OCI-LY7 (cell line): Measurements from ENCODE around the gene ALOX15B. TPM values are rescaled to one million over a fixed set of nuclear protein-coding genes. Genes with fewer than 3 reads are reported as not detected.

Source experiments
- BruUV-seq: library from RNA; stranded (reverse); fragments of 400-500 nt; replicated peaks from 2 replicates; lab custom pipeline; 2021; lab: Mats Ljungman, UMichigan
- CTCF ChIA-PET: fragments of 300-600 bp; sonication (Branson Sonifier 250); formaldehyde crosslinking; loops from one replicate; lab custom pipeline; 2022; ENCODE audit warnings: antibody characterized with exemption; ENCODE audit not compliant: unreplicated experiment; lab: Charles Lee
- POLR2A ChIA-PET: fragments of 300-600 bp; sonication (Branson Sonifier 250); formaldehyde crosslinking; loops from one replicate; lab custom pipeline; 2022; ENCODE audit warnings: antibody characterized with exemption; lab: Charles Lee
- DNase-seq: peaks from one replicate; pipeline ENCODE4 v3.0.0-alpha.2; 2015; ENCODE audit warnings: low spot score
- H2AFZ ChIP-seq: fragments of 200-600 bp; sonication (generic), shearing (Covaris generic); 2 replicates; pipeline ENCODE4 v1.6.1; 2014; ENCODE audit warnings: mild to moderate bottlenecking, antibody characterized with exemption, low read length, moderate library complexity
- H3K27ac ChIP-seq: fragments of 200-600 bp; sonication (generic); 2 replicates; pipeline ENCODE4 v1.5.1; 2014; ENCODE audit warnings: mixed run types, low read depth, mild to moderate bottlenecking, moderate library complexity, low read length, inconsistent platforms; ENCODE audit not compliant: poor library complexity, severe bottlenecking
- H3K36me3 ChIP-seq: fragments of 200-600 bp; sonication (generic); 2 replicates; pipeline ENCODE4 v1.6.1; 2014; ENCODE audit warnings: mild to moderate bottlenecking, antibody characterized with exemption, low read length, moderate library complexity, mixed read lengths; ENCODE audit not compliant: insufficient read depth
- H3K4me1 ChIP-seq: fragments of 200-600 bp; sonication (generic); 2 replicates; pipeline ENCODE4 v1.5.1; 2014; ENCODE audit warnings: mild to moderate bottlenecking, low read length; ENCODE audit not compliant: insufficient read depth, poor library complexity, severe bottlenecking
- H3K4me2 ChIP-seq: fragments of 200-600 bp; sonication (generic); 2 replicates; pipeline ENCODE4 v1.6.1; 2014; ENCODE audit warnings: mild to moderate bottlenecking, low read length
- H3K4me3 ChIP-seq: fragments of 200-600 bp; sonication (generic); 2 replicates; pipeline ENCODE4 v1.5.1; 2014; ENCODE audit warnings: mild to moderate bottlenecking, low read depth, low read length; ENCODE audit not compliant: poor library complexity, severe bottlenecking
- H3K79me2 ChIP-seq: fragments of 200-600 bp; sonication (generic); 2 replicates; pipeline ENCODE4 v1.6.1; 2016; ENCODE audit warnings: low read depth, mild to moderate bottlenecking, low read length, moderate library complexity, mixed read lengths; ENCODE audit not compliant: insufficient read depth
- H3K9me2 ChIP-seq: fragments of 200-600 bp; sonication (generic); 2 replicates; pipeline ENCODE4 v1.6.1; 2016; ENCODE audit warnings: mild to moderate bottlenecking, low read length, mixed read lengths; ENCODE audit not compliant: insufficient read depth
- H3K9me3 ChIP-seq: fragments of 200-600 bp; sonication (generic); 2 replicates; pipeline ENCODE4 v1.6.1; 2014; ENCODE audit warnings: mild to moderate bottlenecking, mixed run types, low read length, mixed read lengths
- H4K20me1 ChIP-seq: fragments of 200-600 bp; sonication (generic); 2 replicates; pipeline ENCODE4 v1.6.1; 2014; ENCODE audit warnings: mild to moderate bottlenecking, antibody characterized with exemption, low read length, moderate library complexity, mixed read lengths; ENCODE audit not compliant: insufficient read depth
- EZH2phosphoT487 ChIP-seq: fragments of 200-600 bp; sonication (generic); IDR thresholded peaks from 2 replicates; pipeline ENCODE4 v1.6.1; 2018; ENCODE audit warnings: low read depth, borderline replicate concordance, mild to moderate bottlenecking, mixed run types, antibody characterized with exemption, low read length, moderate library complexity, mixed read lengths
- intact Hi-C: fragments of 100-400 bp; cut with micrococcal nuclease; formaldehyde crosslinking; loops from one replicate; pipeline ENCODE4 v1.10.0; 2022; ENCODE audit not compliant: unreplicated experiment
- total RNA-seq, 2 experiments: library from RNA; depleted of rRNA in 1 of 2; stranded (reverse); fragments of >200 nt in 1 of 2; shearing (Covaris generic) in 1 of 2; gene quantifications; 2 replicates each; pipeline ENCODE4 v1.2.3, GENCODE V29; 2014 to 2022
- TF ChIP-seq, protein P1 (sequence below): fragments of 200-600 bp; sonication (generic); conservative IDR thresholded peaks from 2 replicates; pipeline ENCODE4 v1.5.1; 2014; ENCODE audit warnings: mild to moderate bottlenecking, antibody characterized with exemption, low read length, moderate library complexity, mixed read lengths

Gene ALOX15B
- total RNA-seq, 2 experiments from 2014 or later, result not detected

DNA sequence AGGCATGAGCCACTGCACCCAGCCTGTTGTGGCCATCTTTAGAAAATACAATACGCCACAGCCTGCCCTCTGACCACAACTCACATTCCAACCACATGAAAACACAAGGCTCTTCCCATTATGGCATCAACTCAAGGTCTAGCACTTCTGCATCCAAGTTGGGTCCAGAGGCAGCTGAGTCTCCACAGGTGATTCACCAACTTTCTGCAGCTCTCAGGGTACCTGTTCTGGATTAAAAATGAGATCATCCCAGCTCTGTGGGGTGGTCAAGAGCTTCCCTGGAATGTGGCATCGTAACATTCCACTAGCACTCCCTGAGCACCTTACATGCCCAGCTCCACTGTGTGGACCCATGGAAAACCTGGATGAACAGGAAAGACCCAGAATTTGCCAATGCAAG, 46.3 kb upstream of the ALOX15B start:
- Histone ChIP-seq H3K4me2 (no peak overlapping the region), H3K79me2 (no peaks in the 10 kb centered on the region), H3K9me3 (no peaks in the 10 kb centered on the region), H3K27ac (no peak overlapping the region), H3K9me2 (no peaks in the 10 kb centered on the region), H3K4me1 (peaks cover 22% of the 10 kb centered on the region), H2AFZ (no peak overlapping the region), H4K20me1 (no peaks in the 10 kb centered on the region), H3K4me3 (no peak overlapping the region), H3K36me3 (no peaks in the 10 kb centered on the region)
- no peak for TF ChIP-seq EZH2phosphoT487
- TF ChIP-seq, protein P1, sequence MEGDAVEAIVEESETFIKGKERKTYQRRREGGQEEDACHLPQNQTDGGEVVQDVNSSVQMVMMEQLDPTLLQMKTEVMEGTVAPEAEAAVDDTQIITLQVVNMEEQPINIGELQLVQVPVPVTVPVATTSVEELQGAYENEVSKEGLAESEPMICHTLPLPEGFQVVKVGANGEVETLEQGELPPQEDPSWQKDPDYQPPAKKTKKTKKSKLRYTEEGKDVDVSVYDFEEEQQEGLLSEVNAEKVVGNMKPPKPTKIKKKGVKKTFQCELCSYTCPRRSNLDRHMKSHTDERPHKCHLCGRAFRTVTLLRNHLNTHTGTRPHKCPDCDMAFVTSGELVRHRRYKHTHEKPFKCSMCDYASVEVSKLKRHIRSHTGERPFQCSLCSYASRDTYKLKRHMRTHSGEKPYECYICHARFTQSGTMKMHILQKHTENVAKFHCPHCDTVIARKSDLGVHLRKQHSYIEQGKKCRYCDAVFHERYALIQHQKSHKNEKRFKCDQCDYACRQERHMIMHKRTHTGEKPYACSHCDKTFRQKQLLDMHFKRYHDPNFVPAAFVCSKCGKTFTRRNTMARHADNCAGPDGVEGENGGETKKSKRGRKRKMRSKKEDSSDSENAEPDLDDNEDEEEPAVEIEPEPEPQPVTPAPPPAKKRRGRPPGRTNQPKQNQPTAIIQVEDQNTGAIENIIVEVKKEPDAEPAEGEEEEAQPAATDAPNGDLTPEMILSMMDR, result no peak
- ChIA-PET CTCF (no interaction called here), POLR2A (interaction anchor here (1.1 kb wide), 1 partner anchor 9 kb away, joined by 3 read pairs; the partner anchor contains the start of gene GUCY2D)
- no peak for DNase-seq
- intact Hi-C loops, result loop anchor here (5.0 kb wide), 1 partner anchor 250 kb away; no protein-coding TSS in a partner anchor
- BruUV-seq, result no TSS peak

DNA sequence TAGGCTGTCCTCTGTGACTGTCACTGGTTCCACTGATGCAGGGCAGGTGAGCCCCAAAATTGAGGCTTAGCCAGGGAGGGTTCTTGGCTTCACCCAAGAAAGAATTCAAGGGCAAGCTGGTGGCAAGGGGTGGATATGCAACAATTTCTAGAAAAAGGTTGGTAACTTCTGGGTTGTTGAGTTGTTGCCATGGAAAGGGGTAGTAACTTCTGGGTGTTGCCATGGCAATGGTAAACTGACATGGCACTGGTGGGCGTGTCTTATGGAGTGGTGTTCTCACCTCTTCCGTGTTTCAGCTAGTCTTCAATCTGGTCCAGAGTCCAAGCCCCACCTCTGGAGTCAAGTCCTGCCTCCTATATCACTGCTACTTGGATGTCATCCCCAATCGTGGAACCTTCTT, 45.9 kb upstream of the ALOX15B start:
- BruUV-seq, result no TSS peak

More for the DNA sequence above, 45.9 kb upstream of the ALOX15B start:
- CTCF ChIA-PET, result no interaction called here
- Histone ChIP-seq H3K36me3 (no peaks in the 10 kb centered on the region), H3K9me3 (no peaks in the 10 kb centered on the region), H3K27ac (no peak overlapping the region), H3K4me3 (no peak overlapping the region), H3K4me1 (peaks cover 23% of the 10 kb centered on the region), H4K20me1 (no peaks in the 10 kb centered on the region), H3K79me2 (no peaks in the 10 kb centered on the region), H2AFZ (no peak overlapping the region), H3K9me2 (no peaks in the 10 kb centered on the region), H3K4me2 (no peak overlapping the region)
- POLR2A ChIA-PET, result interaction anchor here (1.1 kb wide), 1 partner anchor 9 kb away, joined by 3 read pairs; the partner anchor contains the start of gene GUCY2D
- intact Hi-C loops, result loop anchor here (5.0 kb wide), 1 partner anchor 251 kb away; no protein-coding TSS in a partner anchor
- DNase-seq, result peak; percentile 26
- TF ChIP-seq, protein P1, result no peak
